Calu3 (cell line): ENCODE data around the gene GCFC2. TPM values are rescaled to one million over a fixed set of nuclear protein-coding genes. Genes with fewer than 3 reads are reported as not detected.

Experiments
- BruUV-seq: library from RNA; stranded (reverse); fragments of 400-500 nt; replicated peaks from 2 replicates; lab custom pipeline; 2021; lab: Mats Ljungman, UMichigan
- CTCF ChIA-PET: fragments of 300-600 bp; sonication (Branson Sonifier 250); formaldehyde crosslinking; loops from one replicate; lab custom pipeline; 2022; ENCODE audit warnings: antibody characterized with exemption; lab: Charles Lee
- DNase-seq: peaks from one replicate; pipeline ENCODE4 v3.0.0; 2022
- H3K27ac Mint-ChIP-seq: one replicate; pipeline ENCODE4 v1.8.0; 2022; ENCODE audit warnings: mixed read lengths; ENCODE audit not compliant: unreplicated experiment
- H3K27me3 Mint-ChIP-seq: one replicate; pipeline ENCODE4 v1.8.0; 2022; ENCODE audit warnings: mixed read lengths; ENCODE audit not compliant: unreplicated experiment
- H3K36me3 Mint-ChIP-seq: one replicate; pipeline ENCODE4 v1.8.0; 2022; ENCODE audit warnings: mild to moderate bottlenecking, moderate library complexity, mixed read lengths; ENCODE audit not compliant: insufficient read depth, unreplicated experiment
- H3K4me1 Mint-ChIP-seq: one replicate; pipeline ENCODE4 v1.8.0; 2022; ENCODE audit warnings: mild to moderate bottlenecking, low read depth, mixed read lengths; ENCODE audit not compliant: unreplicated experiment
- H3K4me3 Mint-ChIP-seq: one replicate; pipeline ENCODE4 v1.8.0; 2022; ENCODE audit warnings: mild to moderate bottlenecking, low read depth, moderate library complexity, mixed read lengths; ENCODE audit not compliant: unreplicated experiment
- H3K9me3 Mint-ChIP-seq: one replicate; pipeline ENCODE4 v1.8.0; 2022; ENCODE audit warnings: low read depth, mixed read lengths; ENCODE audit not compliant: unreplicated experiment
- CTCF ChIP-seq: fragments of 200-600 bp; IDR thresholded peaks from one replicate; pipeline ENCODE4 v1.8.0; 2022; ENCODE audit warnings: antibody characterized with exemption; ENCODE audit not compliant: unreplicated experiment
- intact Hi-C: fragments of 100-400 bp; cut with micrococcal nuclease; formaldehyde crosslinking; loops from one replicate; pipeline ENCODE4 v1.10.0; 2022; ENCODE audit not compliant: unreplicated experiment
- total RNA-seq: library from RNA; stranded (reverse); gene quantifications from 2 replicates; pipeline ENCODE4 v1.2.3, GENCODE V29; 2022

Gene GCFC2
- total RNA-seq, 1 experiment from 2014 or later, result 18.2 TPM

DNA sequence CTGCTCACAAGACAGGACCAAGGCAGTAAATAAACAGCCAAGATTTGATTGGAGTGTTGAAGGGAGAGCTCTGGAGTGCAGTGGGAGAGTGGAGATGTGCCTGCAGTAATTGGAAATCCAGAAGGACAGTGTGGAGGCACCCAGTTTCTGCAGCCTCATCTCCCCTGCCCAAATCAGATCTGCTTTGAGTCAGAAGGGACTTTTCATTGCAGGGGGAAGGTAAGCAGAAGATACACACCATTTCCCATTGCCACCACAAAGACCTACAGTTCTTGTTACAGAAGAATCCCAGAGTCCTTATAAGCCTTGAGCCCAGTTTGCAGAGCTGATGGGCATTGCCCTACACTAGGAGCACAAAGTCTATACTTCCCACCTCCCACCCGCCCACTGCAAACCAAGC, 27.2 kb upstream of the GCFC2 start:
- DNase-seq, result no peak
- no peak for TF ChIP-seq CTCF
- BruUV-seq, result no TSS peak
- intact Hi-C loops, result no loop called here
- Mint-ChIP-seq H3K4me3 (no peak overlapping the region), H3K36me3 (no peaks in the 10 kb centered on the region), H3K9me3 (peaks cover 6% of the 10 kb centered on the region), H3K27me3 (peaks cover 4% of the 10 kb centered on the region), H3K27ac (no peak overlapping the region), H3K4me1 (no peaks in the 10 kb centered on the region)
- CTCF ChIA-PET, result no interaction called here

DNA sequence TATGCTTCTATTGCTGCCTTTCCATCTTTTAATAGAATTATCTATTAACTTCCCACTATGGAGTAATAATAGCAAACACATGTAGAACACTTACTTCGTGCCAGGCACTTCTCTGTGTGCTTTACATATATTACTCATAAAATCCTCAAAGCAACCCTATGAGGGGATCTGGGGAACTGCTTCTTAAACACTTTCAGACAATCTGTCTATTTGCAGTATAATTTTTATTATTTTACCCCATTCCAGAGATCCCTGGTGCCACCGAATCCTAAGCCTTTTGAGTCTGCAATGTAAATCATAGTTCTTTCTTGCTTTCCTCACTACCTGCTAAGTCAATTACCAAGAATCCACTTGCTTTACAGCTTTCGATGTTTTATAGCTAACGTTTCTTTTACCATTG, 25.6 kb upstream of the GCFC2 start:
- Mint-ChIP-seq H3K4me3 (no peak overlapping the region), H3K27me3 (peaks cover 14% of the 10 kb centered on the region), H3K27ac (no peak overlapping the region), H3K4me1 (no peaks in the 10 kb centered on the region), H3K9me3 (peaks cover 4% of the 10 kb centered on the region), H3K36me3 (no peaks in the 10 kb centered on the region)
- CTCF ChIA-PET, result no interaction called here
- BruUV-seq, result no TSS peak
- TF ChIP-seq CTCF, result no peak
- no peak for DNase-seq
- intact Hi-C loops, result no loop called here

GRCh38 chr2:75729861-75730260, 19.1 kb upstream of the GCFC2 start:
- BruUV-seq, result no TSS peak
- Mint-ChIP-seq H3K4me1 (no peaks in the 10 kb centered on the region), H3K27ac (no peak overlapping the region), H3K36me3 (no peaks in the 10 kb centered on the region), H3K9me3 (no peaks in the 10 kb centered on the region), H3K27me3 (peaks cover 30% of the 10 kb centered on the region), H3K4me3 (no peak overlapping the region)
- no peak for DNase-seq
- intact Hi-C loops, result no loop called here
- CTCF ChIA-PET, result no interaction called here
- TF ChIP-seq CTCF, result no peak

GRCh38 chr2:75728614-75729419, 18.1 kb upstream of the GCFC2 start:
- Mint-ChIP-seq H3K4me1 (no peaks in the 10 kb centered on the region), H3K36me3 (no peaks in the 10 kb centered on the region), H3K4me3 (no peak overlapping the region), H3K9me3 (no peaks in the 10 kb centered on the region), H3K27ac (no peak overlapping the region), H3K27me3 (peaks cover 32% of the 10 kb centered on the region)
- TF ChIP-seq CTCF, result no peak
- intact Hi-C loops, result no loop called here
- no TSS peak for BruUV-seq
- CTCF ChIA-PET, result interaction anchor here (0.7 kb wide), 1 partner anchor 52 kb away, joined by 5 read pairs; no protein-coding TSS in a partner anchor
- no peak for DNase-seq
